ENCODE data around the gene HERPUD2.

DNA sequence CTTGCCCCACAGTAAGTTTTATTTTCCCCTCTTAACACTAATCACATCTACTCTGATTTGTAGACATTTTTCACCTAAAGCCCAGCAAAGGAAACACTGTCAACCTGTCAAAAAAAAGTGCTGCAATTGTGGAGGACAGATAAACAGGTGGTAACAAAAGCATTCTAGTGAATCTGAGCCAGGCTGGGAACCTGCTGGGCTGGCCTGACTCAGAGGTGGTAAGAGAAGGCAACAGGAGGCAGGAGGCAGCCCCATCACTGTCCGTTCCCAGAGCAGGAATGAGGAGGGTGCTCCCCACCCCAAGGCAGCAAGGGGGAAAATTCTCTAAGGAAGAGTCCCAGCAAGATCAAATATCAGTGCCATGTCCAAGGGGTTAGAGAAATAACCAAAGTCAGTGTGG lies 19.5 kb upstream of the HERPUD2 start:
- TF ChIP-seq EZH2phosphoT487 (IDR thresholded peaks at IDR 0.05; ENCODE audit: insufficient read depth, low read depth) (no peak), EZH2 (IDR thresholded peaks at IDR 0.05; ENCODE audit: insufficient read depth, poor library complexity, severe bottlenecking) (no peak)
